GM21619 (cell line): Measurements from ENCODE around the gene CPSF4L.
"Not testable (repeated sequence)": the region's sequence is repeated elsewhere in the genome, so short reads cannot be mapped to it uniquely, and the experiment has no call there.

ENCODE experiments used
- ATAC-seq: cut with Tn5 transposase; IDR thresholded peaks from one replicate; pipeline ENCODE4 v1.9.1; 2021; ENCODE audit not compliant: unreplicated experiment

Gene CPSF4L, protein sequence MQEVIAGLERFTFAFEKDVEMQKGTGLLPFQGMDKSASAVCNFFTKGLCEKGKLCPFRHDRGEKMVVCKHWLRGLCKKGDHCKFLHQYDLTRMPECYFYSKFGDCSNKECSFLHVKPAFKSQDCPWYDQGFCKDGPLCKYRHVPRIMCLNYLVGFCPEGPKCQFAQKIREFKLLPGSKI

DNA sequence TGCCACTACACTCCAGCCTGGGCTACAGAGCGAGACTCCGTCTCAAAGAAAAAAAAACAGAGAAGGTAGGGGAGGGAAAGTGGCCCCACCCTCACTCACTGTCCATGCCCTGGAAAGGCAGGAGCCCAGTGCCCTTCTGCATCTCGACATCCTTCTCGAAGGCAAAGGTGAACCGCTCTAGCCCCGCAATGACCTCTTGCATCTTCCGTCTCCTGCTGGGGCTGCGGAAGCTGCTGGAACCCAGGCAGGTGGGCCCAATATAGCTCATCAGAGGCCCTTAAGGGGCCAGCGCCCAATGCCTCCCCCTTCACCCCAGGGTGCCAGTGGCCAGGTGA lies at the start of gene CPSF4L:
TSS of gene CPSF4L (minus strand) at position 264 of the 335 bp plus-strand sequence. CDS start at position 202, 62 bp downstream.
- no peak for ATAC-seq

DNA sequence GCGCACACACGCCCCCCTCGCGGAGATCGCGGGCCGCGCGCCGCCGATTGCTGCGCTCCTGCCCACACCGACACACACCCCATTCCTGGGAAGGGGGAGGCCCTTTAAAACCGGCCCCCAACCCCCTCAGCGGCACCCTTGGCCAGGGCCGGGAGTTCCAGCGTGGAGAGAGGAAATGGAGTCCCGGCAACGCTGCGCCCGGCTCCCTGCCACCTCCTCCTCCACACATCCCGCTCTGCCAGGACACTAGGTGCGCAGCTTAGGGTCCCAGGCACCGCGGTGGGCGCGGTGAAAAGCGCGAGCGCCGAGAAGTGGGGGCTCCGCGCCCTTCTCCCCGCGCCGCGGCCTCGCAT lies 49.7 kb upstream of the CPSF4L start:
- ATAC-seq = peak; percentile 18

DNA sequence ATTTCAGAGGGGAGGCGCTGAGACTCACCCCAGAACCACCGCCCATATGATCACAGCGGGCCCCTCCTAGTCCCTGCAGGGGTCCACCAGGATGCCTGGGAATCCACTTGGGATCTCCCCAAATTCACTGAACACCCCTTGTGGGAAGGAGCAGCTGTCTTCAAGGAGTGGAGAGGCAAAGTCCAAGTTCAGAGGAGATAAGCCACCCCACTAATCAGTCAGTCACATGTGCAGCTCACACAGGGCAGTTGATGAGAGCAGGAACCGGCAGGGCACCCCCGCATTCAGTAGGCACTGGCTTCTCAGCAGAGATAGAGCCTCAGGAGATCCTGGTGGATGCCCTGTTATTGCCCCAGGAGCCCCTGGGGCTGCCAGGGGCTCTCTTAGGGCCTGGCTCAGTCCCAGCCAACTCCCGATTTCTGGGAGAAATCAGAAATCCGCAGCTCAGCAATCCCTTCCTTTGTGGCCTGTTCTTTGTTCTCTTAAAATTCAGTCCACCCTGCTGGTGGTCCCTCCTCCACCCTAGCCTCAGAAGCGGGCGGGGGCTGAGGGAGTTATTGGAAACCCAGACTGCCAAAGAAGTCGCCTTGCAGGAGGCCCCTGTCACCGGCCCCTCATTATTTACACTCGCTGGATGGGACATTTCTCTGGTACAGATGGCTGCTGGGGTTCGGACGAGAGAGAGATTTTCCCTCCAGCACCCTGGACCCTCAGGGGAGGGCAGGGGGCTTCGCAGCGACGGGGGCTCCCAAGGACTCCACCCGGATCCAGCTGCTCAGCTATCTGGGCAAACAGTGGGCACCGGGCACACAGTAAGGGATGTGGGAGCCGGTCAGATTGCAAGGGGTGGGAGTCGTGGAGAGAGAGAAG lies 48.3 kb upstream of the CPSF4L start:
- no peak for ATAC-seq

DNA sequence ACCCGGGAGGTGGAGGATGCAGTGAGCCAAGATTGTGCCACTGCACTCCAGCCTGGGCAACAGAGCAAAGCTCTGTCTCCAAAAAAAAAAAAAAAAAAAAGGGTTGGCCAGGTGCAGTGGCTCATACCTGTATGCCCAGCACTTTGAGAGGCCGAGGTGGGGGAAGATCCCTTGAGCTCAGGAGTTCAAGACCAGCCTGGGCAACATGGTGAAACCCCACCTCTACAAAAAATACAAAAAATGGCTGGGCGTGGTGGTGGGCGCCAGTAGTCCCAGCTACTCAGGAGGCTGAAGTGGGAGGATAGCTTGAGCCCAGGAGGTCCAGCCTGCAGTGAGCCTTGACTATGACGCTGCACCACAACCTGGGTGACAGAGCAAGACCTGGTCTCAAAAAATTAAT lies 47.3 kb upstream of the CPSF4L start:
- ATAC-seq = not testable (repeated sequence)

DNA sequence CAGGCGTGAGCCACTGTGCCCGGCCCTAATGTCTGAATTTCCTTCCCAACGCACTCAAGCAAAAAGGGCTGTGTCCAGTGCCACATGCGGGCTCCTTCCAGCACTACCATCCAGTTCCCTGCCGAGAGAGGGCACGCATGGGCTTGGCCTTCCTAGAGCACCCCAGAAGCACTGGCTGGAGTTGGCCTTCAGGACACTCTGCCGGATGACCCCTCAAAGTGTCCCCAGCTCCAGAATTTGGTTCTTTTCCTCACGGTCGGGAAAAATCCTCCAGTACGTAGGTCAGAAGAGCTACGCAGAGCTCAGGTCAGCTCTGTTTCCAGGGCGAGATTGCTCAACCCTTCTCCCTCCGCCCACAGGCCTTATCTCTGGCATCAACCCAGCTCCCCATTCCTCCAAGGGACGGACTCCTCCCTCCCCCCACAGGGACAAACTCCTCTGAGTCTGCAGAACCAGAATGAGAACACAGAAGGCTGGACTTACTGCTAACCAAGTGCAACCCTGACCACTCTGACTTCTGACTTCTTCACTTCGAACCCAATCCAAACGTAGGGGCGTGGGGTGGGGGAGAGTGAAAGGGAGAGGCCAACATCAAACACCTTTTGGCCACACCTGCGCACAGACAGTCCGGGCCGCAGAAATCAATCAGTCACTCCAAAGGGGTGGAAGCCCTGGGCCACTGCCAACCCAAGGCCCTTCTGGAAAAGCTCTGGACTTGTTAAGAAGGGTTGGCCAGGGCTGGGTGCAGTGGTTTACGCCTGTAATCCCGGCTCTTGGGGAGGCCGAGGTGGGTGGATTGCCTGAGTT lies 46.5 kb upstream of the CPSF4L start:
- no peak for ATAC-seq

DNA sequence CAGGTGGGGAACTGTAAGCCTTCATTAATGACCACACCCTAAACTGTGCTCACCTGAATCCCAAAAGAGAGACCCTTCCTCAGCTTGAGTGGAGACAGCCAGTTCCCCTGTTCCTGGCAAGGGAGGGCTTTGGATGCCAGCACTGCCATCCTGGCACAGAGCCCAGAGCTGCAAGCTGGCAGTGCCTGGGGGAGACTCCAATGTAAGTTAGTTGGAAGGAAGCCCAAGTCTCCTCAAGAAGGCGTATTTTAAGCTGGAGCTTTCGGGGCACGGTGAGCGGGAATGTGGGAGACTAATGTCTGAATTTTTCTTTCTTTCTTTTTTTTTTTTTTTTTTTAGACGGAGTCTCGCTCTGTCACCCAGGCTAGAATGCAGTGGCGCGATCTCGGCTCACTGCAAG lies 45.5 kb upstream of the CPSF4L start:
- ATAC-seq = no peak

DNA sequence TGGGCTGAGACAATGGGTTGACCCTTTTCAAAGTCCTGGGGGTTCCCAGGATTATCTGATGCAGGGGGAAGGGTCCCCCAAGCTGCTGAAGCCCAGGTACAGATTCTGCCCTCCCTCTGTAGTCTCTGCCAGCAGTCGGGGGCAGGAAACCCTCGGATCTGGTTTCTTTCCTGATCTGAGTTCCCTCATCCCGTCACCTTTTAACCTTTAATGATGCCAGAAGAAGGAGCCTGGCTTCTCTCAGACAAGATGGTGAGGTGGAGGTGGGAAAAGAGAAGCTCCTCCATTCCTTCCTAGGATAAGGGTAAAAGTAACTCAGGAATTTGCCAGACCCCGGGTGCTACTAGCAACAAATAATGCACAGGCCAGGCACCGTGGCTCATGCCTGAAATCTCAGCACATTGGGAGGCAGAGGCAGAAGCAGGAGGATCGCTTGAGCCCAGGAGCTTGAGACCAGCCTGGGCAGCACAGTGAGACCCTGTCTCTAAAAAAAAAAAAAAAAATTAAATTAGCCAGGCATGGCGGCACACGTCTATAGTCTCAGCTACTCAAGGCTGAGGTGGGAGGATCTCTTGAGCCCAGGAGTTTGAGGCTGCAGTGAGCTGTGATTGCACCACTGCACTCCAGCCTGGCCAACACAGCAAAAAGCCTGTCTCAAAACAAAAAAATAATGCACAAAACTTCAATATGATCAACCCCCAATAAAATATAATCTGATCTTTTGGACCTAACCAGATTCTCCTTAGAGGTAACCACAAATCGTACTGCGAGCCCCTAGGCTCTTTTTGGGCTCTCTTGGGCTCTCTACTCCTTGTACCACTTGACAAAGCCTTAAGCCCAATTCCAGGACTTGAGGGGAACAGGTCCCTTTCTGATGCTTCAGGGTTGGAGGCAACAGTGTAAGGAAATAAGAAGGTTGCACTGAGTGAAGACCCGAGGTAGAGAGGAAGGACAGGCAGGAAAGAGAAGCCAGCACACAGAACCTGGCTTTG lies 44.5 kb upstream of the CPSF4L start:
- ATAC-seq = no peak

DNA sequence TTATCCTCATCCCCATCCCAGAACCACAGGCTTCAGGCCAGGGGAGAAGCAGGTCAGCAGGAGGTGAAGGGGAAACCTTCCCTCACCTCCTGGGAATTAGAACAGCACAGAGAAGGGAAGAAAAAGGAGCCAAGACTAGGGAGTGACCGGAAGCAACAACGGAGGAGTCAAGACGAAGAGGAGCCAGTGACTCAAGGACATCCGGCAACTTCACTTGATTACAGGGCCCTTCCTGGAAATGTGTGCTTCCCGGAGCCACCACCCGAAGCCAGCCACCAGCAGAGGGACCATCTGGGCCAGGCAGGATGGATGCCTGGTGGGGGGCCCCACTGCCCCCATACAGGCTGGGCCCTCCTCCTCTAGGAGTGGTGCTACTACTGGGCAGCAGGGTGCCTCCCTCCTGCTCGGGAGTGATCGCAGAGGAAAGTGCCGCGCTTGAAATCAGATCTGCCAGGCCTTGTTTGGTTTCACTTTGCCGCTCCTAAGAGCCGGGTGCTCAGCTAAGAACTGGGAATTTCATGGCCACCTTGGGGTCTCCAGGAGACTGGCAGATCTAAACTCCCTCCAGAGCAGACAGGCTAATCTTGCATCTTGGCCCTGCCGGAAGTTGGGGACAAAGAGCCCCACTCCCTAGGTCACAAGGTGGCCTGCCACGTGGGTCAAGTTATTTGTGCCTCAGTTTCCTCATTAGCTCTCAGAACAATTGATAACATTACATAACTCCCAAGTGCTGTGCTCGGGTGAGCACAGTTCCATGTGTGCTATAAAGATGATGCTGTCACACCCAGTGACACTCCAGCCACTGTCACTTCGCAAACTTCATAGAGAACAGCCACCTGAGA lies 43.5 kb upstream of the CPSF4L start:
- no peak for ATAC-seq

DNA sequence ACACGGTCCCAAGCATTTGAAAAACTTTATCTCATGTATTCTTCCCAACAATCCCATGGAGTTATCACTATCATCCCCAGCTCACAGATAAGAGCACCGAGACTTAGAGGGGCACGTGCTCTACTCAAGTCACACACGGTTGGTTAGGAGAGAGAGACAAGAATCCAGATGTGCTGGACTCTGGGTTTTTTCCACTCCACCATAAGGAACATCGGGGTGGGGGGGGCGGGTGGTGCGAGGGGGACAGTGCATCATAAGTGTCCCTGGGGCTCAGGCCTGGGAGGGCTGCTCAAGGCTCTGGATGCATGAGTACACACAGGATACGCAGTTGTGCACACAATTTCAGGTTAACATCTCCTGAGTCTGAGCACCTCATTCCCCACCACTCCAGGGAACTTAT lies 42.8 kb upstream of the CPSF4L start:
- ATAC-seq = no peak

DNA sequence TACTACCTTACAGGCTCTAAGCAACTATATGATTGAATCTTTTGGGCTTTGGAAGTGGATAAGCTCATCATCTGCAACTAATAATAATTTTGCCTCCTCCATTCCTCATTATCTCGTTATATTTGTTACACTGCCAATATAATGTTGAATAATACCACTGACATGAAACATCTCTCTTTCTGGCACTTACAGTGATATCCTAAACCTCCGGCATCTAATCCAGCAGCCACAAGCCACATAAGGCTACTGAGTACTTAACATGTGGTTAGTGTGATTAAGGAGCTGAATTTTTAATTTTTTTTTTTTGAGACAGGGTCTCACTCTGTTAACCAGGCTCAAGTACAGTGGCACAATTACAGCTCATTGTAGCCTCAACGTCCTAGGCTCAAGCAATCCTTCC lies 40.5 kb upstream of the CPSF4L start:
- no peak for ATAC-seq

DNA sequence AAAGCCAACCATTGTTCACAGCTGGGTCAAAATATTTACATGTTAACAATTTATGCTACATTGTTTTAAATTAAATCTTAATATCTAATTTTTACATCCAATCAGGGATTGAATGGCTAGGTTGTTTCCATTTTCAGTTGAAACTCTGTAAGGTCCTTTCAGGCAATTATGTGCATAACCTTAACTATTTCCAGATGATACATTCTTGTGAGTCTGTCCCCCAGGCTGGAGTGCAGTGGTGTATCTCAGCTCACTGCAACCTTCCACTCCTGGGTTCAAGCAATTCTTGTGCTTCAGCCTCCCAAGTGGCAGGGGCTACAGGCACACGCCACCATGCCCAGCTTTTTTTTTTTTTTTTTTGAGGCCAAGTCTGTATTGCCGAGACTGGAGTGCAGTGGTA lies 39.7 kb upstream of the CPSF4L start:
- no peak for ATAC-seq

DNA sequence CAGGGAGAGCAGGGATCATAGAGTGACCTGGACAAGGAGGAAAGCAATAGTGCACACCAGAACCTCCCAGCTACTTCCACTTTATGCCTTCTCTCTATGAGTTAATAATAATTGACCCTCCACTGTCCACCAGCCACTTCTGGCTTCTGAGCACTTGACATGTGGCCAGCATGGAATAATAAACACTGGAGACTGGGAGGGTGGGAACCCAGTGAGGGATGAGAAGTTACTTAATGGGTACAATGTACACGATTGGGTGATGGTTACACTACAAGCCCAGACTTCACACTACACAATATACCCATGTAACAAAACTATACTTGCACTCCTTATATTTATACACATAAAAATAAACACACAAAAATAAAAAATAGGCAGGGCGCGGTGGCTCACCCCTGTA lies 38.7 kb upstream of the CPSF4L start:
- no peak for ATAC-seq

DNA sequence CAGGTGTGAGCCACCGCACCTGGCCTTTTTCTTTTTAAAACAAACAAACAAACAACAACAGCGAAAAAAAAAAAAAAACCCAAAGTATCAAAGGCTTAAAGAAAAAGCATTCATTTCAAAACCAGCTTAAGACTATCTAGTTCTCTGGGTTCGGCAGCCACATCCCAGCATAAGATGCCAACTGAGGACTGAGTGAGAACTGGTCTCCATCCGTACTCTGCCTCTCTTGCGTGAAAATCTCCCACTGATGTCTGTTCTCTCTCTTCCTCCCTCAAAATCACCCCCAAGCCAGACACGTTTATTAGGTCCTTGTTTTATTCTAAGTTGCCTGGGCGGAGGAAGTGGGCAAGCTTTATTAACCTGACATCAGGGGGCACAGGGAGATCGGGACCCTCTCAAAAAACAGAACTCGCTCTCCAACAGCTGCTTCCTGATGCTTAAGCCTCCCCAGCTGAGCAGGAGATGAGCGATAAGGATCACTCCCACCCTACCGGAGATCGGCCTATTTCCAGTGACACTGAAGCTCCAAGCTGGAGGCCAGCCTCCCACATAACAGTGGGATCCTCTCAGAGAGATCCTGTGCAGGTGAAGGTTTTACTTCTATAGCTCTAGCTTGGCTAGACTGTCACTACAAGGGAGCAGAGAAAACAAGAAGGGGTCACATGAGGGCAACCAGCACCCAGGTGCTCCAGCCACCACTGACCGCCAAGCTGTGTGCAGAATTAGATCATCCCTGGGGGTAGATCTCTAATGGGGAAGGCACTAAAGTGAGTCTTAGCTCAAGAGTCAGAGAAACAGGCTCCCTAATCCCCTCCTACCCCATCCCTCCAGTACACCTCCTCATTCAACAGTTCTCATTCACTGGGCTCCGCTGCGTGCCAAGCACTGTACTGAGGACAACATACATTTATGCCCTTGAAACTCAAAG lies 36.5 kb upstream of the CPSF4L start:
- ATAC-seq = no peak

DNA sequence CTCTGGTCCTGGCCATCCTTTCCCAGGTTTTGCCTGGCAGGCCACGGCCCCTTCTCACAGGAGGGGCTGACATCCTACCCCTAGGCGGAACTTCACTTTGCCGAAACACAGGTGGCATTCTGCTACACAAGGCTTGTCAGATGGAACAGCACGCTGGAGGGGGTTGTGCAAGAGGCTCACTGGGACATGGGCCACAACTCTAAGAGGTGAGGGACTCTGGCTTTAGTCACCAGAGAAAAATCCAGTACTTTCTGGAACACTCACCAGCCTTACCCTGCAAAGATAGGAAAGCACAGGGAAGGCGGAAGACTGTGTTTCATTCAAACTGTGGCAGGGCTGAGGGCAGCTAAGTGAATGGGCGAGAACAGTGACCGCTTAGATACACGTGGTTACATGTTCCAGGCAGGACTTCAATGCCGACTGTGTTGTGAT lies 31.8 kb upstream of the CPSF4L start:
- ATAC-seq = no peak

DNA sequence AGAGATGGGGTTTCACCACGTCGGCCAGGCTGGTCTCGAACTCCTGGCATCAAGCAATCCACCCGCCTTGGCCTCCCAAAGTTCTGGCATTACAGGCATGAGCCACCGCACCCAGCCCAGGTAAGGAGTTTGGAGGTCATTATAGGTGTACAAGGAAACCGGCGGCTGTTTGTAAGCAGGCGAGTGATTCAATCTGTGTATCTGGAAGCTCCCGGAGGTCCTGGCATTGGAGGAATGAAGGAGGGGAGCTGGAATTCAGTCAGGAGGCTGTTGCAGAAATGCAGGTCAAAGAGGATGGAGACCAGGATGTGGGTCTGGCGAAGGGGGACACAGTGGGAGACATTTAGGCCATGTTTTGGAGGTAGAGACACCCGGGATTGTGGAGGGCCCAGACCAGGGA lies 31.4 kb upstream of the CPSF4L start:
- ATAC-seq = no peak

DNA sequence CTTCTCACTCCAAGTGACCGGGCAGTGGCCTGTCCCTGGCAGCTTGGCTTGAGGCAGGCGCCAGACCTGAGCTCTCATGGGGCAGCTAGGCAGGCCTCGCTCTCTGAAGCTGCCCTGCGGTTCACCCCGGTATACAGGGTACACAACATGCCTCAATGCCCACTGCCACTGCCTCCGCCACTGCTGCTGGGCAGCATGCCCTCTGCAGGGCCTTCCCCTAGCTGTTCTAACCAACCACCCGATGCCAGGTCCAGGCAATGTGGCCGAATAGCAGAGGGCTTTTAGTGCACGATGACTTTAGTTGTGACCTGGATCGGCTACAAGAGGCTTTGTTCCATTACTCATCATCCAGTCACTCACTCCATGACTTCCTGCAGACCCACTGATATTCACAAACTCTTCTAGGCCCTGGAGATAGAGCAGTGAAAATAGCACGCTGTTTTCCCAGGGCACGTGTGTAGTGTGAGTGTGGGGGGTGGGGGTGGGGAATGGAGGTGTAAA lies 30.4 kb upstream of the CPSF4L start:
- peak; percentile 2 for ATAC-seq

DNA sequence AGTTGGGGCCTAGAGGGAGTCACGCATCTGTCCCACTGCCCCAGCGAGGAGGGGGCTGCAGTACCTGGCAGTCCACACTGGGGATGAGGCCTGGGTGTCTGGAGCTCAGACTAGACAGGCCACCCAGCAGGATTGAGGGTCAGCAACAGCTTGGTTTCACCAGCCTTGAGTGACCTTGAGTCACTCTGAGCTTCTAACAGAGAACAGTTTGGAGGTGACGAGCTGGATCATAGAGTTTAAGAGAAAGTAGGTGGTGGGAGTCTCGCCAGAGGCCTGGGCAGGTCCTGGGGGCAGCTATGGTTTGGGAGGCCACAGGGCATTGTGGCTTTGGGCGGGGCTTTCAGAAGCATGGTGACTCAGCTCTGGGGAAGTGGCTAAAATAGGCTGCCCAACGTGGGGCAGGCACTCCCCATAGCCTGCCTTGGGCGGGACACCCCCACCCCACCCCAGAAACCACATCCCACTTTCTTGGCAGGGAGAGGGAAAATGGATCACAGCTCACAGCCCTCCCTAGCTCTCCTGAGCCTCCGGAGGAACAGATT lies 29.7 kb upstream of the CPSF4L start:
- peak; percentile 85 for ATAC-seq
